Karpas-422 (cell line): ENCODE measurements around the gene CFL1. TPM values are rescaled to one million over a fixed set of nuclear protein-coding genes. Genes with fewer than 3 reads are reported as not detected.
"Not testable (repeated sequence)": the region's sequence is repeated elsewhere in the genome, so short reads cannot be mapped to it uniquely, and the experiment has no call there.

ENCODE experiments used
- DNase-seq: peaks from one replicate; pipeline ENCODE4 v3.0.0-alpha.2; 2015
- H2AFZ ChIP-seq: fragments of 200-600 bp; sonication (generic); 2 replicates; pipeline ENCODE4 v1.6.1; 2014; ENCODE audit warnings: antibody characterized with exemption, low read length, mixed read lengths
- H3K27ac ChIP-seq: fragments of 200-600 bp; sonication (generic); 2 replicates; pipeline ENCODE4 v1.5.1; 2014; ENCODE audit warnings: mild to moderate bottlenecking, low read length, moderate library complexity
- H3K27me3 ChIP-seq: fragments of 200-600 bp; sonication (generic); 2 replicates; pipeline ENCODE4 v1.6.1; 2014; ENCODE audit warnings: low read length, mixed read lengths
- H3K36me3 ChIP-seq: fragments of 200-600 bp; sonication (generic); 2 replicates; pipeline ENCODE4 v1.6.1; 2014; ENCODE audit warnings: low read length, mixed read lengths; ENCODE audit not compliant: insufficient read depth
- H3K4me1 ChIP-seq: fragments of 200-600 bp; sonication (generic); 2 replicates; pipeline ENCODE4 v1.6.1; 2014; ENCODE audit warnings: mild to moderate bottlenecking, low read length, mixed read lengths
- H3K4me2 ChIP-seq: fragments of 200-600 bp; sonication (generic); 2 replicates; pipeline ENCODE4 v1.6.1; 2014; ENCODE audit warnings: low read length, low read depth, mild to moderate bottlenecking; ENCODE audit not compliant: poor library complexity, severe bottlenecking
- H3K4me3 ChIP-seq: fragments of 200-600 bp; sonication (generic); 2 replicates; pipeline ENCODE4 v1.5.1; 2014; ENCODE audit warnings: mild to moderate bottlenecking, antibody characterized with exemption, low read length, mixed read lengths
- H3K79me2 ChIP-seq: fragments of 200-600 bp; sonication (generic); 2 replicates; pipeline ENCODE4 v1.6.1; 2014; ENCODE audit warnings: mild to moderate bottlenecking, low read length, mixed read lengths
- H3K9ac ChIP-seq: fragments of 200-600 bp; sonication (generic); 2 replicates; pipeline ENCODE4 v1.6.0; 2014; ENCODE audit warnings: low read length
- H3K9me2 ChIP-seq: fragments of 200-600 bp; sonication (generic), shearing (Covaris generic); replicated peaks from 2 replicates; pipeline ENCODE4 v1.6.0; 2014; ENCODE audit warnings: mild to moderate bottlenecking, low read length, moderate library complexity; ENCODE audit not compliant: insufficient read depth
- H3K9me3 ChIP-seq: fragments of 300-700, 200-600 bp; sonication (generic); 2 replicates; pipeline ENCODE4 v1.6.1; 2014; ENCODE audit warnings: low read length, mixed read lengths
- H4K20me1 ChIP-seq: fragments of 200-600 bp; sonication (generic); 2 replicates; pipeline ENCODE4 v1.6.1; 2014; ENCODE audit warnings: mild to moderate bottlenecking, antibody characterized with exemption, low read length, low read depth; ENCODE audit not compliant: insufficient read depth
- total RNA-seq: library from RNA; depleted of rRNA; stranded (reverse); fragments of >200 nt; shearing (Covaris generic); gene quantifications from 2 replicates; pipeline ENCODE4 v1.2.3, GENCODE V29; 2014; ENCODE audit warnings: low replicate concordance

Gene CFL1
- total RNA-seq, 1 experiment from 2014 or later, result 514 TPM

GRCh38 chr11:65847746-65848145 lies 10.2 kb downstream of the CFL1 start:
- Histone ChIP-seq H3K36me3 (peaks cover 3% of the 10 kb centered on the region; the same call in 1 of the 2 replicates), H2AFZ (no peak overlapping the region), H3K9me2 (no peaks in the 10 kb centered on the region), H3K4me2 (no peak overlapping the region), H3K79me2 (no peaks in the 10 kb centered on the region), H4K20me1 (0 out of 2 replicates have a peak, but pooled peaks cover 5% of the 10 kb centered on the region), H3K27ac (no peak overlapping the region), H3K9ac (no peak overlapping the region), H3K9me3 (no peaks in the 10 kb centered on the region), H3K4me3 (no peak overlapping the region), H3K4me1 (no peaks in the 10 kb centered on the region), H3K27me3 (no peaks in the 10 kb centered on the region)
- no peak for DNase-seq

DNA sequence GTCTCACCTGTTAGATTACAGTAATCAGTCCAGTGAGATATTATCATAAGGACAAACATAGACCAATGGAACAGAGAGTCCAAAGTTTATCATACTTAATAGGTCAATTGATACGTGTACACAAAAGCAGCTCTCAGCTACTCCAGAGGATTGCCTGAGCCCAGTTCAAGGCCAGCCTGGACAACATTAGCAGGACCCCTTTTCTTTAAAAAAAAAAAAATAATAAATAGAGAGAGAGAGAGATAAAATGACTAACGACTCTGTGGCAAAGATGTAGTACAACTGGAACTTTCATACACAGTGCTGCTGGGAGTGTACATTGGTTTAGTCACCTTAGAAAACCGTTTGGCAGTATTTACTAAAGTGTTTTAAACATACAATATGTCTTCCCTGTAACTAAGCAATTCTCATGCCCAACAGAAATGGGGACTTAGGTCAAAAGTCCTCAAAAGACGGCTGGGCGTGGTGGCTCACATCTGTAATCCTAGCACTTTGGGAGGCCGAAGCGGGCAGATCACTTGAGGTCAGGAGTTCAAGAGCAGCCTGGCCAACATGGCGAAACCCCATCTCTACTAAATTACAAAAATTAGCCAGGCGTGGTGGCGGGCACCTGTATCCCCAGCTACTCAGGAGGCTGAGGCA lies 13.6 kb downstream of the CFL1 start:
- Histone ChIP-seq H3K4me2 (no peak overlapping the region), H3K9me2 (no peaks in the 10 kb centered on the region), H3K27ac (no peak overlapping the region), H2AFZ (no peak overlapping the region), H3K27me3 (no peaks in the 10 kb centered on the region), H3K4me3 (no peak overlapping the region), H3K9ac (no peak overlapping the region), H3K9me3 (no peaks in the 10 kb centered on the region), H4K20me1 (no peaks in the 10 kb centered on the region), H3K4me1 (no peaks in the 10 kb centered on the region), H3K36me3 (no peaks in the 10 kb centered on the region), H3K79me2 (no peaks in the 10 kb centered on the region)
- peak; percentile 7 for DNase-seq

- no peaks in the 10 kb centered on the region for H3K79me2 ChIP-seq
- no peaks in the 10 kb centered on the region for H4K20me1 ChIP-seq
- H3K4me3 ChIP-seq, result no peak overlapping the region
- H2AFZ ChIP-seq, result no peak overlapping the region
- H3K27ac ChIP-seq, result no peak overlapping the region
- H3K4me2 ChIP-seq, result no peak overlapping the region
- DNase-seq, result peak; percentile 19
- H3K9me3 ChIP-seq, result no peaks in the 10 kb centered on the region
- no peaks in the 10 kb centered on the region for H3K9me2 ChIP-seq
- no peaks in the 10 kb centered on the region for H3K36me3 ChIP-seq
- no peaks in the 10 kb centered on the region for H3K4me1 ChIP-seq
- H3K27me3 ChIP-seq, result no peaks in the 10 kb centered on the region
- no peak overlapping the region for H3K9ac ChIP-seq
Observed at GRCh38 chr11:65843811-65844210, 14.2 kb downstream of the CFL1 start.

DNA sequence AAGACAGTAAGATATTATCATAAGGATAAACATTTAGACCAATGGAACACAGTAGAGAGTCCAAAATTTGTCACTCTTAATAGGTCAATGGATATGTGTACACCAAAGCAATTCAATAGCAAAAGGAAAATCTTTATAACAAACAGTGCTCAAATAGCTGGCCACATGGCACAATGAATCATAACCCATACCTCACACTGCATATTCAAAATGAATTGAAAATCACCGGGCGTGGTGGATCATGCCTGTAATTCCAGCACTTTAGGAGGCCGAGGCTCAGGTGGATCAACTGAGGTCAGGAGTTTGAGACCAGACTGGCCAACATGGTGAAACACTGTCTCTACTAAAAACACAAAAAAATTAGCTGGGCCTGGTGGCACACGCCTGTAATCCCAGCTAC lies 15.8 kb downstream of the CFL1 start:
- Histone ChIP-seq H3K4me3 (no peak overlapping the region), H2AFZ (no peak overlapping the region), H3K79me2 (no peaks in the 10 kb centered on the region), H3K4me1 (no peaks in the 10 kb centered on the region), H3K36me3 (no peaks in the 10 kb centered on the region), H3K9me2 (no peaks in the 10 kb centered on the region), H3K27me3 (no peaks in the 10 kb centered on the region), H3K4me2 (no peak overlapping the region), H3K27ac (no peak overlapping the region), H4K20me1 (no peaks in the 10 kb centered on the region), H3K9ac (no peak overlapping the region), H3K9me3 (no peaks in the 10 kb centered on the region)
- peak; percentile 23 for DNase-seq

GRCh38 chr11:65834202-65834601 lies 23.8 kb downstream of the CFL1 start:
- no peaks in the 10 kb centered on the region for H3K4me1 ChIP-seq
- no peaks in the 10 kb centered on the region for H3K9me3 ChIP-seq
- H3K36me3 ChIP-seq, result no peaks in the 10 kb centered on the region
- no peak overlapping the region for H3K4me2 ChIP-seq
- H3K27me3 ChIP-seq, result no peaks in the 10 kb centered on the region
- H3K9ac ChIP-seq, result no peak overlapping the region
- H3K27ac ChIP-seq, result no peak overlapping the region
- no peaks in the 10 kb centered on the region for H4K20me1 ChIP-seq
- no peaks in the 10 kb centered on the region for H3K9me2 ChIP-seq
- no peak for DNase-seq
- H3K4me3 ChIP-seq, result no peak overlapping the region
- H3K79me2 ChIP-seq, result no peaks in the 10 kb centered on the region
- H2AFZ ChIP-seq, result no peak overlapping the region

DNA sequence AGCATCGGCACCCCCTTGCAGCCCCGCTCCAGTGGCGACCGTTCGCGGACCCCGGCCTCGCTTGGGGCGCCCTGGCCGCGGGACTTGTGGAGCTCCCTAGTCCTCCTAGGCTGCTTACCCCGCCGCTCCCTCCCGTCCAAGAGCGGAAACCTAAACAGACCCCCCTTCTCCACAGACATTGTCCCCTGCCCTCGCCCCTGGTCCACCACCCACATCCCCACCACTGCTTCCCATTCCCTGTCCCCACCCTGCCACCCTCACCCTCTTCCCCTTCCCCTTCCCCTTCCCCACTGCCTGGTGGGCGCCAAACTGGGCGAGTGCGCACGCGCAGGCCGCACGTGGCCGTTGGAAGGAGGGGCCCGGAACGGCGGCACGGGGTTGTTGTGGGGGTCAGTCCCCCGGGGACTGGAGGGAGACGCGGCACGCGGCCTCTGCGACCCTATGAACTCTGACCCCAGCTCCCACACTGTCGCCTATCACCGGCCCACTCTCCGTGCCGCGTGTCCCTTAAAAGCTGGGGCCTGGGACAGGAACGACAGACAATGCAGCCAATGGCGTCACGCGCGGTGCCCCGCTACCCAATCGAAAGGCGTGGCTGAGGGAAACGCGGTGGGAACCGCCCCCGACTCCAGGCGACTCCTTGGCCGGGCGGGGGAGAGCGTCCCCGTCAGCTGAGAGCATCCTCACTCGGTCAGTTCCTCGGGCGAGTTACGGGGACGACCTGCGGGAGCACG lies 24.5 kb downstream of the CFL1 start, which contains the start of gene SNX32:
Gene SNX32 (plus strand): TSS at position 667 of the 734 bp plus-strand sequence. CDS start 103 bp downstream, outside the sequence.
- no peaks in the 10 kb centered on the region for H3K27me3 ChIP-seq
- no peak within 1 kb of the TSS for H3K4me3 ChIP-seq
- no peak within 1 kb of the TSS for H3K9ac ChIP-seq
- DNase-seq, result no peak
- no peaks in the 10 kb centered on the region for H4K20me1 ChIP-seq
- H2AFZ ChIP-seq, result no peak within 1 kb of the TSS
- H3K9me2 ChIP-seq, result no peaks in the 10 kb centered on the region
- no peaks in the 10 kb centered on the region for H3K9me3 ChIP-seq
- H3K27ac ChIP-seq, result no peak within 1 kb of the TSS
- no peaks in the 10 kb centered on the region for H3K79me2 ChIP-seq
- no peak within 1 kb of the TSS for H3K4me2 ChIP-seq
- no peaks in the 10 kb centered on the region for H3K4me1 ChIP-seq
- H3K36me3 ChIP-seq, result no peaks in the 10 kb centered on the region

- H3K4me2 ChIP-seq, H2AFZ ChIP-seq, H3K27me3 ChIP-seq, H3K4me1 ChIP-seq, H3K9me3 ChIP-seq, H3K9ac ChIP-seq, H3K4me3 ChIP-seq, H3K9me2 ChIP-seq, H3K79me2 ChIP-seq, DNase-seq, H3K36me3 ChIP-seq, H4K20me1 ChIP-seq, H3K27ac ChIP-seq: not testable (repeated sequence)
Observed at GRCh38 chr11:65832231-65832630, 25.7 kb downstream of the CFL1 start.

- H3K79me2 ChIP-seq, result no peaks in the 10 kb centered on the region
- H3K4me2 ChIP-seq, result no peak overlapping the region
- no peaks in the 10 kb centered on the region for H3K27me3 ChIP-seq
- H3K27ac ChIP-seq, result no peak overlapping the region
- no peaks in the 10 kb centered on the region for H3K9me2 ChIP-seq
- H3K4me3 ChIP-seq, result no peak overlapping the region
- H3K9ac ChIP-seq, result no peak overlapping the region
- no peaks in the 10 kb centered on the region for H3K4me1 ChIP-seq
- no peak overlapping the region for H2AFZ ChIP-seq
- no peak for DNase-seq
- H3K9me3 ChIP-seq, result no peaks in the 10 kb centered on the region
- no peaks in the 10 kb centered on the region for H3K36me3 ChIP-seq
- H4K20me1 ChIP-seq, result no peaks in the 10 kb centered on the region
Observed at GRCh38 chr11:65829459-65829858, 28.5 kb downstream of the CFL1 start.
